NAMALWA (cell line): Measurements from ENCODE around the gene F8A2.
"Not testable (repeated sequence)": the region's sequence is repeated elsewhere in the genome, so short reads cannot be mapped to it uniquely, and the experiment has no call there.

Experiments
- DNase-seq: peaks from one replicate; pipeline ENCODE4 v3.0.0-alpha.2; 2015; ENCODE audit warnings: low spot score

F8A2 gene

DNA sequence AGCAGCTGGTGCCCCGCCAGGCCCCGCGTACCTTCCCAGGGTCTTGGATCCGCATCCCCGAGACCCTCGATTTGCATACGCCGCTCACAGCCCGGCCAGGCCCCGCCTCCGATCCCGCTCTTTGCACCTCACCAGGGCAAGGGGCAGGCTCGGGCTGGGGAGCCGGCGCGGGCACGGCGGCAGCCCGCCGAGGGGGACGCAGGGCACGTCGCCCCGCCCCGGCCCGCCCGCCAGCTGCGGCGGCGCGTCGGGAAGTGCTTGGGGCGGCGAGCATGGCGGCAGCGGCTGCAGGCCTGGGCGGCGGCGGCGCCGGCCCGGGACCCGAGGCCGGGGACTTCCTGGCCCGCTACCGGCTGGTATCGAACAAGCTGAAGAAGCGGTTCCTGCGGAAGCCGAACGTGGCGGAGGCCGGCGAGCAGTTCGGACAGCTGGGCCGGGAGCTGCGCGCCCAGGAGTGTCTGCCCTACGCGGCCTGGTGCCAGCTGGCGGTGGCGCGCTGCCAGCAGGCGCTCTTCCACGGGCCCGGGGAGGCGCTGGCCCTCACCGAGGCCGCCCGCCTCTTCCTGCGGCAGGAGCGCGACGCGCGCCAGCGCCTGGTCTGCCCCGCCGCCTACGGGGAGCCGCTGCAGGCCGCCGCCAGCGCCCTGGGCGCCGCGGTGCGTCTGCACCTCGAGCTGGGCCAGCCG lies at the start of gene F8A2:
Gene F8A2, plus strand, starts transcription at position 253 of the 686 bp plus-strand sequence. Its CDS starts 20 bp downstream, at position 273.
- not testable (repeated sequence) for DNase-seq

DNA sequence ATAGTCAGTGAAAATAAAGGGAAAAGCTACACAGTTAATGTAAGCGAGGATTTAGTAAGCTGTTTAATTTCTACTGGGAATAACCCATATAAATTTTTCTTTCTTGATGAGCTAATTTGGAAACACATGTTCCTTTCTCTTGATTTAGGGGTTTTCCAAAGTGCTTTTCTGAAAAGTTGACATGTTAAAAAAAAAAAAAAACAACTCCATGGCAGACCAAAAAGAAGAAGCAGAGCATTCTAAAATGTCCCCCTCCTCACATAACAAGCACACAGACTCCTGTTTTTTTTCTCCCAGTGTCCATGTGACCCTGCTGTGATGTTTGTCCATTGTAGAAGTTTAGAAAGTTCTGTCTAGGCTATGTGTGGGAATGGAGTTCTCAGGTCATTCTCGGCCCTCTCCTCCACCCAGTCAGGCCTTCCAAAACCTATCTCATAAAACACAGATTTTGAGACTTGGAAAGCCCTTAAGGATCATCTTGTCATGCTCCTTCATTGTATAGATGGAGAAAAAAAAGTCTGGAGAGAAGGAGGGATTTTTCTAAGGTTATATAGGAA lies 48.3 kb upstream of the F8A2 start:
- DNase-seq = no peak

DNA sequence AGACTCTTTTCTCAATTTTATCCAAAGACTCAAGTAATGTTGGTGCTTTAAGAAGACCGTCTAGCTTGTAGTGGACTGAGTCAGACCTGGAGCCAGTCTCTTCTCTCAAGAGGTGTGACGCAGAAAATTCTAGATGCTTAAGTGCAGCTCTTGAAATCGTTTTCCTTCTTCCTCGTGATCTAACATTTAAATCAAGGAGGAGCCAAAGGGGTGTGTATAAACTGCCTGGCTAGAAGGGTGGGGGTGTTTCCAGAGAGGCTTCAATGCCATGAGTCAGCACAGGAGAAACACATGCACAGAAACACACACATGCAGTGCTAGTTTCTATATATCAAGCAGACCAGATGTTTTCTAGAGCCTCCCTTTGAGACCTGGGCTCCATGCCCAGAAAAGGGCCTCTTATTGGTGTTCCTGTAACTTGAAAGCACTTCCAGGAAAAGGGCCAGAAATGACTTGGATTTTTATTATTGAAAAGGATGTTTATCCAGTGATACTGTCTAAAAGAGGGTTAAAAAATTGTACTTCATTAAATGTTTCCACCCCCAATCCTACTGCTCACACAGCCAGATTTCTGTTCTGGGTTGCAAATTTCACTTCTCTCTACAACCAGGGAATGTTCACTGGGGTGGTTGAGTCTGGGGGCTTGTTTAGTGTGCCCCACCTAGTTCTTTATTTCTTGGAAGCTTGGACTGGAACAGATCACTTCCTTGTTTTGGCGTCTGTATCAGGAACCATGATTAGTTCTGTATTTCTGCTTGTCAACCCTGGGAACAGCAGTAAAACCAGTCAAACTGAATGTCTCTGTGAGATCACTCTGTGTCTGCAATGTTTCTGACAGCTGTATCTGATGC lies 47.2 kb upstream of the F8A2 start, which contains the start of gene CLIC2:
Gene CLIC2, minus strand, starts transcription at position 129 of the 851 bp plus-strand sequence. CDS start 187 bp downstream, outside the sequence.
- no peak for DNase-seq

DNA sequence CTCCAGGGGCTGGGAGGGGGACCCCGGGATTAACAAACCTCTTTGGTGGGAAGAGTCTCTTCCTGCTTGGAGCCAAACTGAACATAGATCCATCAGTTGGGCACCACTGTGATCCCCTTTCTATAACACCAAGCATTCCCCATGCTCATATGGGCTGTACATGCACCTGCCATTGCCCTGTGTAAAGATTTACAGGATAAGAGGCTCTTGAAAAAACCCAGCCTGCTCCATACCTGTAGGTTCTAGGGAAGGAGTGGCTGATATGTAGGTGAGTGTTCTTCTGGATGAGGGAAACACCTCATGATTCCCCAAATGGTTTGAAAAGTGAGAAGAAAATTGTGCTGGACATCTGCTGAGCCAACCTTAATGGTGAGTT lies 46.6 kb upstream of the F8A2 start:
- not testable (repeated sequence) for DNase-seq

DNA sequence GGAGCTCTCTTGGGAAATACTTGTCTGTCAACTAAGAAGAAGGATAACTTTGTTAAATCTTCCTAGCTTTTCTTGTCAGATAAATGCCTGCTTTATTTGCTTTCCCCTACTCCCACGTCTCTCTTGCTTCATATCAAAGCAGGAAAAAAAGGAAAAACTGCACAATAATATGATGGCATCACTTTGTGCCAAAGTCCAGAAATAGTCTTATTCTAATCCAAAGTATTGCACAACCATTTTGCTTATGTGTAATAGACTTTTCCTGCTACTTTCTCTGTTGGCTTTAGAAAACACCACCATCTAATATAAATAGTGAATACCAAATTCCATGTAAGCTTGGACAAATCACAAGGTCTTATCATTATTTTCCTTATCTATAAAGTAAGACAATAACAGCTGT lies 36.2 kb upstream of the F8A2 start:
- DNase-seq = not testable (repeated sequence)

DNA sequence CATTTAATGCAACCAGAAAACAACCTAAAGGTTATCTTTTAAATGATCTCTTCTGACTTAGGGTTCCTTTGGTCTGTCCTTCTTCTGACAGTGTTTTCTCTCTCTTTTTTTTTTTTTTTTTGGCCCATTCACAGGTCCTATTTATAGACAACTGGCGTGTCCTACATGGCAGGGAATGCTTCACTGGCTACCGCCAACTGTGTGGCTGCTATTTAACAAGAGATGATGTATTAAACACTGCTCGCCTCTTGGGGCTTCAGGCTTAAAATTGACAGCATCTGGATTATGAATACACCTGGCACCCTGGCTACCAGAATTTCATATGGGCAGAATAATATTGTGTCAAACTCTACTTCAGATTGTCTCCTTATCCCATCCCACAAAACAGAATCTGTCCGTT lies 32.4 kb upstream of the F8A2 start:
- not testable (repeated sequence) for DNase-seq

DNA sequence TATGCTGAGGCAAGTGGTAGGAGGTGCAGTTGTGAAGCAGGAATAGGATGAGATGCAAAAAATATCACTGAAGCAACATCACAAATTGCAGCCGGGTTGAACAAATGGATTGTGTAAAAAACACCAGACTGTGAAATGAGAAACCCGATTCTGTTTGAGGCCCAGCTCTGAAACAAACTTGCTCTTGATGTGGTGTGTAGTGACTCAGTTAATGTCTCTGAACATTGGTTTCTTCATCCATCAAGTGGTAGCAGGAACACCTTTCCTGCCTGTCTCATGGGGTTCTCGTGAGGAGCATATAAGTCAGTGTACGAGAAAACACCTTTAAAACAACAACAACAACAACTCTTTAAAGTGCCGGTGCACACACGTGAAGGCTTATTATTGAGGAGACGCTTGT lies 18.2 kb upstream of the F8A2 start:
- not testable (repeated sequence) for DNase-seq

DNA sequence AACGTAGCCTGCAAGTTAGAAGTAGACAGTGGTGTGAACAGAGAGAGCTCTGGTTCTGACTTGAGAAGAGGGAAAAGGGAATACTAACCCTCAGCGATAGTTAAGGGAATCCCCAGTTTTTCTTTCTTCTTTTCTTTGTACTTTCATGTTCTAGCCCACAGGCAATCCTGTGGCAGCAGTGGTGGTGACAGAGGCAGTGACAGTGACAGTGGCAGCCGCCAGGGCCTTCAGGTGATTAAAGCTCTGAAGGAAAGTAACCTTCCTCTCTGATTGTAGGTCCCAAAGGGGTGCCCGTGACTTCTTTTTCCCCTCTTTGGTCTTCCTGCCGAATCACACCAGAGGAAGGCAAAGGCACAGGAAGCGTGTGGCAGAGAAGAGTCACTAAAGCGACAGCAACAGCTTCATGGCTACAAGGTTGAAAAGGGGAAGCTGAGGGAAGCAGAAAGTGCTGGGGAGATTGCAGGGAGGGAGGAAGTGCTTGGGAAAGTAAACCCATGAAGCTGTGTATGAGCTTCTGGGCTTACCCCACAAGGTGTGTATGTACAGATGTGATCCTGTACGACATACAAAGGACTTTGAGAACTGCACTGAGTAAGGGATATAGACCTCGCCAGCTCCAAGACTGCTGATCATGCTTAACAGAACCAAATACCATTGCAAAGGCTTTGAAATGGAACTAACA lies 8.0 kb upstream of the F8A2 start:
- not testable (repeated sequence) for DNase-seq

DNA sequence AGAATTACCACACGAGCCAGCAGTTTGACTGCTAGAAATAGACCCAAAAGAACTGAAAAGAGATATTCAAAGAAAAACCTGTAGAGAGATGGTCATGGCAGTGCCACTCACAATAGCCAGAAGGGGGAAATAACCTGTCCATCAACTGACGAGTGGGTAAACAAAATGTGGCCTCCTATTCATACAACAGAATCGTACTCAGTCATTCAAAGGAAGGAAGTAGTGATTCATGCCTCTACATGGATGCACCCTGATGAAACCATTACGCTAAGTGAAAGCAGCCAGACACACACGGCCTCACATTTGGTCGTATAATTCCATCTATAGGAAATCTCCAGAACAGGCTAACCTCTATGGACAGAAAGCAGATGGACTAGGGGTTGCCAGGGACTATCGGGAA lies 2.1 kb upstream of the F8A2 start:
- DNase-seq = not testable (repeated sequence)

DNA sequence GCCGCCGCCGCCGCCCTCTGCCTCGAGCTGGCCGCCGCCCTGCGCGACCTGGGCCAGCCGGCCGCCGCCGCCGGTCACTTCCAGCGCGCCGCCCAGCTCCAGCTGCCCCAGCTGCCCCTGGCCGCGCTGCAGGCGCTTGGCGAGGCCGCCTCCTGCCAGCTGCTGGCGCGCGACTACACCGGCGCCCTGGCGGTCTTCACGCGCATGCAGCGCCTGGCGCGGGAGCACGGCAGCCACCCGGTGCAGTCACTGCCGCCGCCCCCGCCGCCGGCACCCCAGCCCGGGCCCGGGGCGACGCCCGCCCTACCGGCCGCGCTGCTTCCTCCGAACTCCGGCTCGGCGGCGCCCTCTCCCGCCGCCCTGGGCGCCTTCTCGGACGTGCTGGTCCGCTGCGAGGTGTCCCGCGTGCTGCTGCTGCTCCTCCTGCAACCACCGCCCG lies 653 bp downstream of the F8A2 start:
- DNase-seq = not testable (repeated sequence)

DNA sequence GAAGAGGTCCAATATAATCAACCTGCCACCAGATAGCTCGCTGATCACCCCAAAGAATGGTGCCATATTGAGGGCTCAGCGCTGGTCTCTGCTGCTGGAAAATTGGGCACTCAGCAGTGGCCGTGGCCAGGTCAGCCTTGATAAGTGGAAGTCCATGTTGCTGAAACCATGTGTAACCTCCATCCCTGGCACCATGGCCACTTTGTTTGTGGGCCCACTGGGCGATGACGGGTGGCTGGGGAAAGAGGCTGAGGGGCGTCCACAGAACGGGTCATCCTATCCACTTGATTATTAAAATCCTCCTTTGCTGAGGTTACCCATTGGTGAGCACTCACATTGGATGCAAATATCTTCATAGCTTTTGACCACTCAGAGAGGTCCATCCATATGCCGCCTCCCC lies 7.7 kb downstream of the F8A2 start:
- DNase-seq = no peak

DNA sequence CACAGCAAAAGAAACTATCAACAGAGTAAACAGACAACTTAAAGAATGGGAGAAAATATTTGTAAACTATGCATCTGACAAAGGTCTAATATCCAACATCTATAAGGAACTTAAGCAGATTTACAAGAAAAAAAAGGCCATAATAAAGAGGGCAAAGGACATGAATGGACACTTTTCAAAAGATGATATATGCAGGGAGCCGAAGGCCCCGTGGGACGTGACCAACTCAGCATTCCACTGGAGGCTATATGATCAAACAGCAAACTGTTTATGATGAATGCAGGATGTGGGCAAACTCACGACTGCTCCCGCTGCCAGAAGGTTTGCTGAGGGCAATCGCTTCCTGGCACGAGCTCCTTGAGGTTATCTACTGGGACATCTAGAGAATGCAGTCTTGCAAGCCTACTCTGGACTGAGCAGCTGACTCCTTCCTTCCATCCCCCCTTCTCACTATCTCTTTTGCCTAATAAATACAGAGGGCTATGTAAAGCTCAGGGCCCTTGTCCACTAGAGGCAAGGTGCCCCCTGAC lies 12.9 kb downstream of the F8A2 start:
- not testable (repeated sequence) for DNase-seq

DNA sequence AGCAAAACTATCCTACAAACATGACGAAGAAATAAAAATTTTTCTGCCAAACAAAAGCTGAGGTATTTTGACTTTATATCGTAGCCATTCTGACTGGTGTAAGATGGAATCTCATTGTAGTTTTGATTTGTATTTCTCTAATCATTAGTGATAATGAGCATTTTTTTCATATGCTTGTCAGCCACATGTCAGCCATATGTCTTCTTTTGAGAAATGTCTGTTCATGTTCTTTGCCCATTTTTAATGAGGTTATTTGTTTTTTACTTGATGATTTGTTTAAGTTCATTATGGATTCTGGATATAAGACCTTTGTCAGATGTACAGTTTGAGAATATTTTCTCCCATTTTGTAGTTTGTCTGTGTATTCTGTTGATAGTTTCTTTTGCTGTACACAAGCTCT lies 24.5 kb downstream of the F8A2 start:
- no peak for DNase-seq

DNA sequence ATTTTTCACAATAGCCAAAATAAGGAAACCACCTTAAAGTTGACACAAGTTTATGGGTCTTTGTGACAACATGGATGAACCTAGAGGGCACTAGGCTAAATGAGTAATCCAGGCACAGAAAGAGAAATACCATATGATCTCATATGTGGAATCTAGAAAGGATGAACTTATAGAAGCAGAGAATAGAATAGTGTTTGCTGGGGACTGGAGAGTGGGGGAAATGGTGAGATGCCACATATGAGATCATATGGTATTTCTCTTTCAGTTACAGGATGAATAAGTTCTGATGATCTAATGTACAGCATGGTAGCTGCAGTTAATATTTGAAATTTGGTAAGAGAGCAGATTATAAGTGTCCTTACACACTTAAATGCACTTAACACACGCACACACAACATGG lies 35.9 kb downstream of the F8A2 start:
- no peak for DNase-seq
